RWPE1 (cell line): ENCODE results near the gene TRNAU1AP.

Experiments
- CTCF ChIA-PET: fragments of 350-600 bp; sonication (Branson Sonifier 250); formaldehyde crosslinking; extraction: SDS; loops from one replicate; lab custom pipeline; 2021; lab: Yijun Ruan, JAX
- POLR2A ChIA-PET: fragments of 400-600 bp; formaldehyde crosslinking; extraction: SDS; loops from one replicate; lab custom pipeline; 2020; ENCODE audit warnings: antibody characterized with exemption; ENCODE audit not compliant: low non-redundant PET; lab: Yijun Ruan, JAX
- DNase-seq: peaks from one replicate; pipeline ENCODE4 v3.0.0; 2012; ENCODE audit warnings: low spot score
- H3K27ac ChIP-seq: fragments of 450-650 bp; 2 replicates; pipeline ENCODE4 v1.5.1; 2017
- TF ChIP-seq, protein P1 (sequence below): fragments of 450-650 bp; conservative IDR thresholded peaks from 2 replicates; pipeline ENCODE4 v1.5.1; 2017; ENCODE audit warnings: low read depth, mild to moderate bottlenecking

Gene TRNAU1AP

GRCh38 chr1:28507646-28508434, 45.0 kb upstream of the TRNAU1AP start:
- TF ChIP-seq, protein P1, sequence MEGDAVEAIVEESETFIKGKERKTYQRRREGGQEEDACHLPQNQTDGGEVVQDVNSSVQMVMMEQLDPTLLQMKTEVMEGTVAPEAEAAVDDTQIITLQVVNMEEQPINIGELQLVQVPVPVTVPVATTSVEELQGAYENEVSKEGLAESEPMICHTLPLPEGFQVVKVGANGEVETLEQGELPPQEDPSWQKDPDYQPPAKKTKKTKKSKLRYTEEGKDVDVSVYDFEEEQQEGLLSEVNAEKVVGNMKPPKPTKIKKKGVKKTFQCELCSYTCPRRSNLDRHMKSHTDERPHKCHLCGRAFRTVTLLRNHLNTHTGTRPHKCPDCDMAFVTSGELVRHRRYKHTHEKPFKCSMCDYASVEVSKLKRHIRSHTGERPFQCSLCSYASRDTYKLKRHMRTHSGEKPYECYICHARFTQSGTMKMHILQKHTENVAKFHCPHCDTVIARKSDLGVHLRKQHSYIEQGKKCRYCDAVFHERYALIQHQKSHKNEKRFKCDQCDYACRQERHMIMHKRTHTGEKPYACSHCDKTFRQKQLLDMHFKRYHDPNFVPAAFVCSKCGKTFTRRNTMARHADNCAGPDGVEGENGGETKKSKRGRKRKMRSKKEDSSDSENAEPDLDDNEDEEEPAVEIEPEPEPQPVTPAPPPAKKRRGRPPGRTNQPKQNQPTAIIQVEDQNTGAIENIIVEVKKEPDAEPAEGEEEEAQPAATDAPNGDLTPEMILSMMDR: no peak
- peak overlapping the region; percentile 97 for H3K27ac ChIP-seq
- no peak for DNase-seq
- ChIA-PET POLR2A (interaction anchor here (0.7 kb wide), 1 partner anchor 90 kb away, joined by 15 read pairs; no protein-coding TSS in a partner anchor), CTCF (interaction anchor here (0.6 kb wide), 1 partner anchor 148 kb away, joined by 3 read pairs; no protein-coding TSS in a partner anchor)

GRCh38 chr1:28508435-28508754, 44.5 kb upstream of the TRNAU1AP start:
- no peak for DNase-seq
- H3K27ac ChIP-seq: peak overlapping the region; percentile 97
- ChIA-PET CTCF (no interaction called here), POLR2A (no interaction called here)
- TF ChIP-seq, protein P1: no peak

GRCh38 chr1:28509705-28510272, 43.1 kb upstream of the TRNAU1AP start:
- TF ChIP-seq, protein P1: no peak
- CTCF ChIA-PET: interaction anchor here (0.6 kb wide), 1 partner anchor 80 kb away, joined by 3 read pairs; no protein-coding TSS in a partner anchor
- DNase-seq: no peak
- POLR2A ChIA-PET: interaction anchor here (0.7 kb wide), 1 partner anchor 93 kb away, joined by 3 read pairs; no protein-coding TSS in a partner anchor
- H3K27ac ChIP-seq: peak overlapping the region; percentile 97

- no peak for DNase-seq
- TF ChIP-seq, protein P1: no peak
- CTCF ChIA-PET: no interaction called here
- H3K27ac ChIP-seq: peak overlapping the region; percentile 97
- POLR2A ChIA-PET: interaction anchor here (0.7 kb wide), 1 partner anchor 92 kb away, joined by 3 read pairs; no protein-coding TSS in a partner anchor
Observed at GRCh38 chr1:28510273-28510969, 42.5 kb upstream of the TRNAU1AP start.

DNA sequence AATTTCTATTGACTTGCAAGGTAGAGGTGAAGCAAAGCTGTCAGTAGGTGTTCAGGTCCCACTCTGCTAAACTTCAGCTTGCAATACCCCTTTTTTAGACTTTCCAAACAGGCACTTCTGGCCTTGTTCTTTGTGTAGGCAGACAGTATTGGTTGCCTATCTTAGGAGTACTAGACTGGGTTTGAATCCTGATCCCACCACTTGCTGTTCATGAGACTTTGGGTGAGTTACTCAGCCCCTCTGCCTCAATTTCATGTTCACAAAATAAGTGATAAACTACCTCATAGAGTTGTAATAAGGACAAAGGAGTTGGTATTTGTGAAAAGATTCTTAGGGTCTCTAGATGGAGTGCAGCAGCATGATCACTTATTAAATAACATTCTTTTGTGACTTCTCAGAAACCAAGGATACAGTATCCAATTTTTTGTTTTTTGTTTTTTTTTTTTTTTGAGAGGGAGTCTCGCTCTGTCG, 41.9 kb upstream of the TRNAU1AP start:
- H3K27ac ChIP-seq: peak overlapping the region; percentile 97
- CTCF ChIA-PET: no interaction called here

More for the DNA sequence above, 41.9 kb upstream of the TRNAU1AP start:
- DNase-seq: no peak
- POLR2A ChIA-PET: interaction anchor here (0.6 kb wide), 1 partner anchor 264 kb away, joined by 3 read pairs; no protein-coding TSS in a partner anchor
- TF ChIP-seq, protein P1: no peak
